ENCODE results near the gene NCOA1.

NCOA1 gene

DNA sequence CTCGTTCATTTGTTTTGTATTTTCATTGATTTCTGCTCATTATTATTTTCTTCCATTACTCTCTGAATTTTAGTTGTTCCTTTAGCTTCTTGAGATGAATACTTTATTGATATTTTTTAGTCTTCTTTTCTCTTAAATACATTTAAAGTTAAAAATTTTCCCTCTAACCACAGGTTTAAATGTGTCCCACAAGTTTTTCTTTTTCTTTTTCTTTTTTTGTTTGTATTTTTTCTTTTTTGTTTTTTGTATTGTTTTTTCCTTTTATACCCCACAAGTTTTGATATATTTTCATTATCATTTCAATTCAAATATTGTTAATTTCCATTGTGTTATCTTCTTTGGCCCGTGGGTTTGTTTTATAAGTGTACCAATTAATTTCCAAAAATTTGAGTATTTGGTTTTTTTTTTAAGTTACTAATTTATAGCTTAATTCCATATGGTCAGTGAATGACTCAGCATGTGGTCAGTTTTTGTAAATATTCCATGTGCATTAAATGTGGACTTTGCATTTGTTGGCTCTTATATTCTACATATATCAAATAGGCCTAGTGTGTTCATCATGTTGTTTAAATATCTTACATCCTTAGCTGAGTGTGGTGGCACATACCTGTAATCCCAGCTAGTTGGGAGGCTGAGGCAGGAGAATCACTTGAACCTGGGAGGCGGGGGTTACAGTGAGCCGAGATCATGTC is 318.4 kb downstream of the NCOA1 start:
- DNase-seq = no peak

DNA sequence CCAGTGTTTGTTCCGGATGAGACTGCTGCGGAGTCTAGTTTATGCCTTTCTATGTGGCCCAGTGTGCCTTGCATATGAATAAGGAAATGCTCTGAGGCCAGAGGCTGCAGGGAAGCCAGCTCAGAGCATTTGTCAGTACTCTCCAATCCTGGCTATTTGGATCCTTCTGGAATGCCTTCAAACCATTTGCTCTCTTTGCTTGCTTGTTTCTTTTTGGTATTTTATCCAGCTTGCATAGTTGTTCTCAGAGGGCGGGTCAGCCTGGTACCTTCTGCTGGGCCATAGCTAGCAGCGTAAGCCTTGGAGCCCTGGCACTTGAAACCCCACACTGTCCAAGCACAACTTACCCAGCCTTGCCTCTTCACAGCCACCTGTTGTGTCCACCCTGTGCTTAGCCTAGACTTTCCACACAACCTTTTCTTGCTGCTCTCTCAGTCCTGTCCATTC is 322.7 kb downstream of the NCOA1 start:
- no peak for DNase-seq

DNA sequence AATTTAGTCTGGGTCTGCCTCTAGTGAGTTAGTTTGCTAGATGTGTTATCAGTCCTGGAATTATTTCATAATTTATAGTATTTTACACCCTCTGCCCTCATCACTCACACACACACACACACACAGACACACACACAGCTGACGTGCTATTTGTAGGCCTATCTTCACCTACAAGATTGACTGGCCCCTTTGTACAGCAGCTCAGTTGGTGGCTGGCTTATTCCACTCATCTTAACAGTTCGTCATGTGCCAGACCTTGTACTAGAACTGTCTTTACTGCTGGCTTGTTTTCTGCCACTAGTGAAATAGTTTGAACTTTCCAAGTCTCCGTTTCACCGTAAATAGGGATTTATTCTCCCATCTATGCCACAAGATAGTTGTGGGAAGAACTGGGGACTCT is 323.5 kb downstream of the NCOA1 start:
- DNase-seq = no peak

DNA sequence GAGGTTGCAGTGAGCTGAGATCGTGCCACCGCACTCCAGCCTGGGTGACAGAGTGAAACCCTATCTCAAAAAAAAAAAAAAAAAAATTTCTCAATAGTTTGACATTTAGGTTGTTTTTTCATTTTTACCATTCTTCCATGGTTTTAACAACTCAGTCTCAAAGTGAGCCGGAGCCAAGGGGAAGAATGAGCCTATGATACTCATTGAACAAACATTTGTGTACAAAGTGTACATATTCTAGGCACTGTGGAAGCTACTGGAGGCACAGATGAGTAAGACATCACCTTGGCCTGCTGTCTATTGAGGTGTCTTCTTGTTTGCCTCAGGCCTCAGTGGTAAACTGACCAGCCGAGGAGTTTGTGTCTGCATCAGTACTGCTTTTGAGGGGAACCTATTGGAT is 324.1 kb downstream of the NCOA1 start:
- DNase-seq = no peak

DNA sequence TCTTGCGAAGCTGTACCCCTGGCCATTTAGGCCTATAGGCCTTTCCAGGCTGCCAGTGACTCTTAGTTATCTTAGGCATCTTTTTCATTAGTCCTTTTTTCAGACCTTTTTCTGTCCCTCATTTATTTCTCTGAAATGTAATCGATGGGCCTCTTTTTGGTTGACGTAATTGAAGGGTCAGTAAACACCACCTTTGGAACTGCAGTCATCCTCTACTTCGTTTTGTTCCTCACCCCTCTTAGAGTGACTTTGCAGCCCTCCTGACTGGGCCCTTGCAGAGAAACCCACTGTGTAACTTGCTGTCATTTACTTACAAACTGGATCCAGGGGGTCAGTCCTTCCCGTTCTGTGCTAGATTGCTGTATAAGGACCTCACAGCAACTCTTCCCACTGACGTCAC is 325.4 kb downstream of the NCOA1 start:
- no peak for DNase-seq

DNA sequence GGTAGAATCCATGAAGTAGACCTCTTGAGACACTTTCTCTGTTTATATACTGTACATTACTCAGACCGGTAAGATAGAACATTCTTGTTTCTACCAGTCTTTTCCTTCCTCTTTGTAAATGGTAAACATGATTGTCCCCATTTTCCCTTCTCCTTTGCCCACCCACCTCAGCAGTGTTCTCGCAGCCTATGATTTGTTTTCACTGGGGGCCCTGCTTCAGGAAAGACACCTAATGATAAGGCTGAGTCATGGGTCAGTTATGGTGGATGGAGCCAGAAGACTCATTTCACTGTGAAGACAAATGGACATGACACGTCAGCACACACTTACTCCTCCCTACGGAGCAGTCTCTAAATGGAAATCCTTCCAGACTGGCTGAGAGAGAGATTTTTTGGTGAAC is 325.8 kb downstream of the NCOA1 start:
- DNase-seq = no peak

DNA sequence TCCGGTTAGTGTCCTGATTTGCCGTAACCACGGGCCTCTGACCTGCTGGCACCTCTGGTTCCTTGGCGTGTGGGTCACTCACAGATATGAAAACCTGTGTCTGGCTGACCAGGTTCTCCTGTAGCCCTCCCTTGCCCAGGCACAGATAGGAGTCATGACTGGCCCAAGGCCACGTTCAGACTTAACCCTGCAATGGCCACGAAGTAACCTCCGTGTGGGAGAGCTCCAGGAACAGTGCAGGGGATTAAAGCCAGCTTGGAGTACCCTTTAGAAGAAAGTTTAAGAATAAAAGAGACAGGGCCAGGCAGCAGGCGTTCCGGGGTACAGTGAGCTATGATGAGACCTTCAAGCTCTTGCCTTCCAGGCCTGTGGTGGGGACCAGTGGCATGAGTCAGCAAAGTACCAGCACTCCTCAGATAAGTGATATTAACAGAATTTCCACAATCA is 327.7 kb downstream of the NCOA1 start:
- DNase-seq = no peak

DNA sequence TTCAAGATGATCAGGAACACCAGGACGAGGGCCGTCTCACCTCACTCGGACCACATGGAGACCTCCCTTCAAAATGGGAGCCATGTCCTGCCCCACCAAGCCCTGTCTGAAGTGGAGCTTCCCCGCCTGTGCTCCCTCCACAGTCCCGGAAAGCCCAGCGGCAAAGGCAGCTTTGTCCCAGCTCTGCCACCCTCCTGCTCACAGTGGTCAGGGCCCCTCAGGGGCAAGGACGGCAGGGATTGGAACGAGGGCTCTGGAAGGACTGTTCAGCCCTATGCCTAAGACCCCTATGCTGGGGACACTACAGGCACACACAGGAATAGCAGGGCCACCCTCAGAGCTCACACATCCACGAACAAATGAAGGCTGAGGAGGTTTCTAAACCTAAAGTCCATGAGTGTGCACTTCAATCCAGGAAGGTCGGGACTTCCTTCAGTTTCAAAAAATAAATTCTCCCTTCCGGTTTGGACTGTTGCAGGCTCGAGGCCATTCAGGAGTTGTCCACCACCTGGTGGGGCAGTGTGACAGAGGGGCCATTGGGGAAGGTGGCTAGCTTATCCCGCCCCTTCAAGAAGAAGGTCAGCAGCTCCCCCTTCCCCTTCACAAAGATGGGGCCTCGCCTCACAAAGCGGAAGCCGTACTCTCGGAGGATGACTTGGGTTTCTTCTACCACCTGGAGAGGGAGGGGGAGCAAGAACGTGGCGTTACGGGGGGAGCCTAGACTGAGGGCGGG is 328.6 kb downstream of the NCOA1 start:
- DNase-seq = no peak

DNA sequence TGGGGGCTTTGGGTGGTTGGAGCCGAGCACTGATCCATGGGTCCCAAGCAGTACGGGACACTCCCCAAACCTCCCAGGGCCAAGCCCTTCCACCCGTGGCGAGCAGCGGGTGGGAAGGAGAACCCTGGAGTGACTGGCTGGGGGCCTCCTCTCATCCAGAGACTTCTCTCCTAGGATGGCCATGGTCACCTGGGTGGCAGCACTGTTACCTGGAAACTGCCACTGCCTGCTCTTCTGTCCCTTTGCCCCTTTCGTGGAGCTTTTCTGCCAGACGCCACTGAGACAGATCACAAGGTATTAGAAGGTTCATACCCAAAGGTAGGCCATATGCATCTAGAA is 329.1 kb downstream of the NCOA1 start:
- DNase-seq = no peak

All from NCI-H748 treated with DMSO at 0.1 percent for 48 hours (cell line).